Body of pancreas (tissue), 4 donors: Measurements from ENCODE around the gene CYP19A1. TPM values are rescaled to one million over a fixed set of nuclear protein-coding genes. Genes with fewer than 3 reads are reported as not detected.

Experiments used
- ATAC-seq: fragments of 150-250 bp; one replicate; pipeline ENCODE4 v1.9.1; 2016
- DNase-seq, 4 donors: peaks; one replicate each; pipeline ENCODE4 v3.0.0-alpha.2; 2019
- H3K27ac ChIP-seq, 4 donors: fragments of 200-600 bp; sonication (generic); 1 replicate in 3 of 4; 2 replicates in 1 of 4; pipeline versions ENCODE4 v1.5.1 to v1.6.1; 2016 to 2019; ENCODE audit warnings: mild to moderate bottlenecking in 1 of 4, mixed read lengths in 1 of 4, moderate library complexity in 1 of 4
- H3K27me3 ChIP-seq, 2 donors: fragments of 200-600 bp; sonication (generic); one replicate each; pipeline ENCODE4 v1.6.0; 2016; ENCODE audit warnings: mild to moderate bottlenecking in 1 of 2
- H3K36me3 ChIP-seq, 2 donors: fragments of 200-600 bp; sonication (generic); replicated peaks in 1 of 2; 2 replicates each; pipeline ENCODE4 v1.5.1; 2016; ENCODE audit warnings: low read depth in 2 of 2; ENCODE audit not compliant: insufficient read depth in 1 of 2
- H3K4me1 ChIP-seq: fragments of 200-600 bp; sonication (generic); one replicate; pipeline ENCODE4 v1.6.0; 2016
- H3K4me3 ChIP-seq, 2 donors: fragments of 200-600 bp; sonication (generic); 1 replicate in 1 of 2; 2 replicates in 1 of 2; pipeline ENCODE4 v1.5.1; 2016 to 2019
- H3K9me3 ChIP-seq, 3 donors: fragments of 200-600 bp; sonication (generic); 1 replicate in 2 of 3; 2 replicates in 1 of 3; pipeline ENCODE4 v1.5.1; 2016
- POLR2A ChIP-seq, 3 donors: fragments of 450-650 bp; IDR thresholded peaks; one replicate each; pipeline ENCODE4 v1.6.1; 2016; ENCODE audit warnings: antibody characterized with exemption in 3 of 3, mild to moderate bottlenecking in 2 of 3
- WGBS, 2 donors: methylation state at CpG; one replicate each; pipeline ENCODE4 v1.1.5; 2017; 5-methylcytosine and 5-hydroxymethylcytosine counted together
- intact Hi-C: fragments of 100-400 bp; cut with DNase I; formaldehyde crosslinking; loops from one replicate; pipeline ENCODE4 v1.15.1; 2023
- total RNA-seq, 2 donors: library from RNA; depleted of rRNA; stranded (reverse); fragments of >200 nt; gene quantifications; one replicate each; pipeline ENCODE4 v1.1.0, GENCODE V29; 2016
- TF ChIP-seq, protein P1 (sequence below), 7 experiments: fragments of 450-650 bp in 4 of 7; fragments of 200-600 bp in 3 of 7; sonication (generic) in 3 of 7; IDR thresholded peaks; one replicate each; pipeline ENCODE4 v1.5.1; 2016 to 2019; ENCODE audit warnings: antibody characterized with exemption in 7 of 7

Gene CYP19A1
- total RNA-seq, 2 donors from 2014 or later = 0.26 TPM; not detected in 1

DNA sequence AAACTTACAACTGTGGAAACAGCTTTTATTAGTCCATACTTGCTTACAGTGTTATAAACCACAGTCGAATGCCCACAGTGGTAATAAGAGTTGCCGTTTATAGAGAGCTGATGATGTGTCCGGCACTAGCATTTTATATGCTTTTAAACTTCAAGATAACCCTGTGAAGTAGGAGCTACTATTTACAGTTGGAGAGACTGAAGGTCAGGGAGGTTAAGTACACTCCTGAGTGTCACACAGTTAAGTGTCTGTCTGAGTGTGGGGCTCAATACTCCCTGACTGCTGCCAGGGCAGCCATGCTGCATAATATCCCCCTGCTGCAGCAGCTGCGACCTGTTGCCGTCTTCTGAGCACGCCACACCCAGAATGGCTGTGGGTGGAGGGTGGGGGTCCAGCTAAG is 153.8 kb downstream of the CYP19A1 start:
- WGBS, 2 donors = 42 to 53% methylated on average over 3 to 6 of the region's 6 CpGs
- Histone ChIP-seq H3K27ac (no peak overlapping the region), H3K27me3 (no peaks in the 10 kb centered on the region), H3K4me1 (no peaks in the 10 kb centered on the region), H3K36me3 (no peaks in the 10 kb centered on the region), H3K9me3 (no peaks in the 10 kb centered on the region), H3K4me3 (no peak overlapping the region)
- no peak for TF ChIP-seq POLR2A (IDR thresholded peaks at IDR 0.05)
- TF ChIP-seq, protein P1, sequence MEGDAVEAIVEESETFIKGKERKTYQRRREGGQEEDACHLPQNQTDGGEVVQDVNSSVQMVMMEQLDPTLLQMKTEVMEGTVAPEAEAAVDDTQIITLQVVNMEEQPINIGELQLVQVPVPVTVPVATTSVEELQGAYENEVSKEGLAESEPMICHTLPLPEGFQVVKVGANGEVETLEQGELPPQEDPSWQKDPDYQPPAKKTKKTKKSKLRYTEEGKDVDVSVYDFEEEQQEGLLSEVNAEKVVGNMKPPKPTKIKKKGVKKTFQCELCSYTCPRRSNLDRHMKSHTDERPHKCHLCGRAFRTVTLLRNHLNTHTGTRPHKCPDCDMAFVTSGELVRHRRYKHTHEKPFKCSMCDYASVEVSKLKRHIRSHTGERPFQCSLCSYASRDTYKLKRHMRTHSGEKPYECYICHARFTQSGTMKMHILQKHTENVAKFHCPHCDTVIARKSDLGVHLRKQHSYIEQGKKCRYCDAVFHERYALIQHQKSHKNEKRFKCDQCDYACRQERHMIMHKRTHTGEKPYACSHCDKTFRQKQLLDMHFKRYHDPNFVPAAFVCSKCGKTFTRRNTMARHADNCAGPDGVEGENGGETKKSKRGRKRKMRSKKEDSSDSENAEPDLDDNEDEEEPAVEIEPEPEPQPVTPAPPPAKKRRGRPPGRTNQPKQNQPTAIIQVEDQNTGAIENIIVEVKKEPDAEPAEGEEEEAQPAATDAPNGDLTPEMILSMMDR (IDR thresholded peaks at IDR 0.05) = no peak
- ATAC-seq = no peak
- DNase-seq = no peak
- intact Hi-C loops = no loop called here

DNA sequence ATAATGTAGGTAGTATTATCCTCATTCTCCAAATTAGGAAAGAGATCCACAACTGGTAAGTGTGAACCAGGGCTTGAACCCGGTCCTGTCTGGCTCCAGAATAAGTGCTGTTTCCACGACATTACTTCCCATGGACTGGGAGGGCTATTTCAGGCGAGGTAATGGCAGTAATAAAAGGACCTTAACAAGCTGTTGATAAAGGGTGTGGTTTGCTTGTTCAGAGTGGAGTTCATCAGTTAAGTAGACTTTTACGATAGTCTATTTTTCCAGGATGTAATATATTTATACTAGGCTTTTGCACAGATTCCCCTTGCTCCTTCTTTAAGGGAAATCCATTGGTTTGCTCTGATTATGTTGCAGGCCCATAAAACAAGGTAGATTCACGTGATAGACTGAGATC is 155.3 kb downstream of the CYP19A1 start:
- Histone ChIP-seq H3K27ac (no peak overlapping the region), H3K36me3 (no peaks in the 10 kb centered on the region), H3K4me3 (no peak overlapping the region), H3K9me3 (no peaks in the 10 kb centered on the region), H3K4me1 (no peaks in the 10 kb centered on the region), H3K27me3 (no peaks in the 10 kb centered on the region)
- ATAC-seq (no peak), DNase-seq (no peak)
- TF ChIP-seq, protein P1 (IDR thresholded peaks at IDR 0.05) = no peak
- no peak for TF ChIP-seq POLR2A (IDR thresholded peaks at IDR 0.05)
- intact Hi-C loops = no loop called here
- 77 to 82% methylated on average over 5 of the region's 5 CpGs for WGBS, 2 donors

DNA sequence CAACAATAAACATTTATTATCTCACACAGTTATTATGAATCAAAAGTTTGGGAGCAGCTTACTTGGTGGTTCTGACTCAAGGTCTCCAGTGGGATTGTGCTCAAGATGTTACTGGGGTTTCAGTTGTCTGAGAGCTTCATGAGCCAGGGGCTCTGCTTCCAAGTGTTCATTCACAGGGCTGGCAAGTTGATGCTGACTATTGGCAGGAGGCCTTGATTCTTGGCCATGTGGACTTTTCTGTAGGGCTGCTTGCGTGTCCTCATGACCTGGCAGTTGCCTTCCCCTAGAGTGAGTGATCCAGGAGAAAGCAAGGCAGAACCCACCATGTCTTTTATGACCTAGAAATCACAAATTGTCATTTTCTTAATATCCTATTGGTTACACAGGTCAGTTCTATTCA is 156.5 kb downstream of the CYP19A1 start:
- Histone ChIP-seq H3K9me3 (no peaks in the 10 kb centered on the region), H3K27me3 (no peaks in the 10 kb centered on the region), H3K4me3 (no peak overlapping the region), H3K27ac (no peak overlapping the region), H3K36me3 (no peaks in the 10 kb centered on the region), H3K4me1 (no peaks in the 10 kb centered on the region)
- WGBS, 2 donors = 45 to 87% methylated on average over 1 of the region's 1 CpG
- intact Hi-C loops = no loop called here
- ATAC-seq = no peak
- TF ChIP-seq, protein P1 (IDR thresholded peaks at IDR 0.05) = no peak
- TF ChIP-seq POLR2A (IDR thresholded peaks at IDR 0.05) = no peak
- no peak for DNase-seq

DNA sequence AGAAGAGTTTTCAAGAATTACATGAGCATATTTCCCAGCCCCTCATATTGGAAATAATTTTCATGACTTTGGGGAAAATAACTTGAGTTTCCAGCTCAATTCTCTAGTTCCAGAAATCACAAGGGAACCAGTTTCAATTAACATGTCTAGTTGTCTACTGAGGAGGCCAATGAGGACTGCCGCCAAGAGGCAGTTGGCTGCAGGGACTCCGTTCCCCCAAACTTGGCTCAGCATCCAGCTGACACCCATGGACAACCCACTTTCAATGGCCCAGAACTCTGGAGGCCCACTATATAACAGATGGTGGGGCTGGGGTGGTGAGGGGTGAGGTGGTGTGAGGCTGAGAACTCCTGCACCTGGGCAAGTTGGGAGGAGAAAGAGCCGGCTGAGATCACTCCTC is 157.2 kb downstream of the CYP19A1 start:
- DNase-seq = no peak
- Histone ChIP-seq H3K27ac (no peak overlapping the region), H3K4me1 (no peaks in the 10 kb centered on the region), H3K9me3 (no peaks in the 10 kb centered on the region), H3K36me3 (no peaks in the 10 kb centered on the region), H3K4me3 (no peak overlapping the region), H3K27me3 (no peaks in the 10 kb centered on the region)
- WGBS, 2 donors = 58 to 72% methylated on average over 1 to 3 of the region's 3 CpGs
- intact Hi-C loops = no loop called here
- ATAC-seq = no peak
- TF ChIP-seq, protein P1 (IDR thresholded peaks at IDR 0.05) = no peak
- no peak for TF ChIP-seq POLR2A (IDR thresholded peaks at IDR 0.05)

DNA sequence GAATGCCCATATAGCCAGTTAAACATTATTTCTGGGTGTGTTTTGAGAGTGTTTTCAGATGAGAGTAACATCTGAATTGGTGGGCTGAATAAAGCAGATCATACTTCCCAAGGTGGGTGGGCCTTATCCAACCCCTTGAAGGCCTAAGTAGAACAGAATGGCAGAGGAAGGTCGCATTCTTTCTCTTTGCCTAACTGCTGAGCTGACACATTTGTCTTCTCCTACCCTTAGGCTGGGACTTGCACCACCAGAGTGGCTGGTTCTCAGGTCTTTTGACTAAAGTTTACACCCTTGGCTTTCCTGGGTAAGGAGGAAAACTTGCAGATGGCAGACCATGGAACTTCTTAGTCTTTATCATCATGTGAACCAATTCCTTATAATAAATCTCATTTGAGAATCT is 157.9 kb downstream of the CYP19A1 start:
- no peaks in the 10 kb centered on the region for H3K9me3 ChIP-seq
- H3K27ac ChIP-seq = no peak overlapping the region
- DNase-seq (no peak), ATAC-seq (no peak)
- intact Hi-C loops = no loop called here
- 38 to 43% methylated on average over 1 of the region's 1 CpG for WGBS, 2 donors
- no peaks in the 10 kb centered on the region for H3K36me3 ChIP-seq
- H3K4me3 ChIP-seq = no peak overlapping the region
- H3K4me1 ChIP-seq = no peaks in the 10 kb centered on the region
- no peak for TF ChIP-seq POLR2A (IDR thresholded peaks at IDR 0.05)
- TF ChIP-seq, protein P1 (IDR thresholded peaks at IDR 0.05) = no peak
- H3K27me3 ChIP-seq = no peaks in the 10 kb centered on the region
